OCI-LY1 (cell line): Measurements from ENCODE around the gene DOK5.

Experiments used
- H2AFZ ChIP-seq: fragments of 200-600 bp; sonication (generic), shearing (Covaris generic); 2 replicates; pipeline ENCODE4 v1.6.0; 2014; ENCODE audit warnings: antibody characterized with exemption, mild to moderate bottlenecking, low read length
- H3F3A ChIP-seq: fragments of 200-600 bp; sonication (generic), shearing (Covaris generic); 2 replicates; pipeline ENCODE4 v1.6.0; 2014; ENCODE audit warnings: mild to moderate bottlenecking, antibody characterized with exemption, low read length, moderate library complexity; ENCODE audit not compliant: insufficient read depth
- H3K27ac ChIP-seq: fragments of 200-600 bp; sonication (generic); 2 replicates; pipeline ENCODE4 v1.5.1; 2014; ENCODE audit warnings: low read length, mixed run types, mild to moderate bottlenecking, low read depth; ENCODE audit not compliant: poor library complexity, severe bottlenecking
- H3K27me3 ChIP-seq: fragments of 200-600 bp; sonication (generic); 2 replicates; pipeline ENCODE4 v1.6.0; 2014; ENCODE audit warnings: antibody characterized with exemption, mild to moderate bottlenecking, low read length, moderate library complexity; ENCODE audit not compliant: insufficient read depth
- H3K36me3 ChIP-seq: fragments of 200-600 bp; sonication (generic); 2 replicates; pipeline ENCODE4 v1.6.1; 2014; ENCODE audit warnings: mild to moderate bottlenecking, antibody characterized with exemption, low read length, moderate library complexity, mixed read lengths; ENCODE audit not compliant: insufficient read depth
- H3K4me1 ChIP-seq: fragments of 200-600 bp; sonication (generic); 2 replicates; pipeline ENCODE4 v1.5.1; 2014; ENCODE audit warnings: mild to moderate bottlenecking, low read length, moderate library complexity; ENCODE audit not compliant: insufficient read depth, severe bottlenecking
- H3K4me2 ChIP-seq: fragments of 200-600 bp; sonication (generic), shearing (Covaris generic); 2 replicates; pipeline ENCODE4 v1.6.1; 2014; ENCODE audit warnings: low read length
- H3K4me3 ChIP-seq: fragments of 200-600 bp; sonication (generic); 2 replicates; pipeline ENCODE4 v1.5.1; 2014; ENCODE audit warnings: low read length, low read depth, mild to moderate bottlenecking, mixed read lengths; ENCODE audit not compliant: poor library complexity, severe bottlenecking
- H3K79me2 ChIP-seq: fragments of 200-600 bp; shearing (Covaris generic); 2 replicates; pipeline ENCODE4 v1.6.1; 2016; ENCODE audit warnings: mixed run types, low read length, mixed read lengths; ENCODE audit not compliant: insufficient read depth
- H3K9ac ChIP-seq: fragments of 200-600 bp; sonication (generic), shearing (Covaris generic); 2 replicates; pipeline ENCODE4 v1.6.1; 2014; ENCODE audit warnings: mild to moderate bottlenecking, low read length, mixed read lengths
- H3K9me2 ChIP-seq: fragments of 200-600 bp; sonication (generic), shearing (Covaris generic); 2 replicates; pipeline ENCODE4 v1.6.1; 2014; ENCODE audit warnings: low read depth, mild to moderate bottlenecking, low read length, mixed read lengths
- H3K9me3 ChIP-seq: fragments of 200-600 bp; shearing (Covaris generic); 2 replicates; pipeline ENCODE4 v1.6.1; 2014; ENCODE audit warnings: low read length, mixed read lengths
- H4K20me1 ChIP-seq: fragments of 200-600 bp; sonication (generic), shearing (Covaris generic); 2 replicates; pipeline ENCODE4 v1.6.0; 2016; ENCODE audit warnings: mild to moderate bottlenecking, low read length; ENCODE audit not compliant: insufficient read depth
- EZH2 ChIP-seq: fragments of 200-600 bp; sonication (generic), shearing (Covaris generic); IDR thresholded peaks from 2 replicates; pipeline ENCODE4 v1.8.0; 2017; ENCODE audit warnings: borderline replicate concordance, mixed run types, mild to moderate bottlenecking, antibody characterized with exemption, low read length, moderate library complexity, mixed read lengths
- TF ChIP-seq, protein P1 (sequence below): fragments of 200-600 bp; sonication (generic), shearing (Covaris generic); IDR thresholded peaks from 2 replicates; pipeline ENCODE4 v1.5.1; 2017; ENCODE audit warnings: mild to moderate bottlenecking, antibody characterized with exemption, low read length, moderate library complexity, mixed read lengths

DOK5 gene

GRCh38 chr20:54692168-54692887, 216.9 kb downstream of the DOK5 start:
- H3K9ac ChIP-seq: no peak overlapping the region
- no peaks in the 10 kb centered on the region for H3K9me2 ChIP-seq
- no peak overlapping the region for H3K4me2 ChIP-seq
- no peak overlapping the region for H2AFZ ChIP-seq
- TF ChIP-seq EZH2: no peak
- TF ChIP-seq, protein P1, sequence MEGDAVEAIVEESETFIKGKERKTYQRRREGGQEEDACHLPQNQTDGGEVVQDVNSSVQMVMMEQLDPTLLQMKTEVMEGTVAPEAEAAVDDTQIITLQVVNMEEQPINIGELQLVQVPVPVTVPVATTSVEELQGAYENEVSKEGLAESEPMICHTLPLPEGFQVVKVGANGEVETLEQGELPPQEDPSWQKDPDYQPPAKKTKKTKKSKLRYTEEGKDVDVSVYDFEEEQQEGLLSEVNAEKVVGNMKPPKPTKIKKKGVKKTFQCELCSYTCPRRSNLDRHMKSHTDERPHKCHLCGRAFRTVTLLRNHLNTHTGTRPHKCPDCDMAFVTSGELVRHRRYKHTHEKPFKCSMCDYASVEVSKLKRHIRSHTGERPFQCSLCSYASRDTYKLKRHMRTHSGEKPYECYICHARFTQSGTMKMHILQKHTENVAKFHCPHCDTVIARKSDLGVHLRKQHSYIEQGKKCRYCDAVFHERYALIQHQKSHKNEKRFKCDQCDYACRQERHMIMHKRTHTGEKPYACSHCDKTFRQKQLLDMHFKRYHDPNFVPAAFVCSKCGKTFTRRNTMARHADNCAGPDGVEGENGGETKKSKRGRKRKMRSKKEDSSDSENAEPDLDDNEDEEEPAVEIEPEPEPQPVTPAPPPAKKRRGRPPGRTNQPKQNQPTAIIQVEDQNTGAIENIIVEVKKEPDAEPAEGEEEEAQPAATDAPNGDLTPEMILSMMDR: no peak
- no peaks in the 10 kb centered on the region for H3F3A ChIP-seq
- no peaks in the 10 kb centered on the region for H3K4me1 ChIP-seq
- no peaks in the 10 kb centered on the region for H3K9me3 ChIP-seq
- H3K4me3 ChIP-seq: no peak overlapping the region
- H3K27me3 ChIP-seq: no peaks in the 10 kb centered on the region
- no peak overlapping the region for H3K27ac ChIP-seq
- H3K79me2 ChIP-seq: no peaks in the 10 kb centered on the region
- H3K36me3 ChIP-seq: no peaks in the 10 kb centered on the region
- no peaks in the 10 kb centered on the region for H4K20me1 ChIP-seq

GRCh38 chr20:54694516-54694915, 219.1 kb downstream of the DOK5 start:
- no peaks in the 10 kb centered on the region for H3K79me2 ChIP-seq
- no peak overlapping the region for H3K27ac ChIP-seq
- no peak overlapping the region for H2AFZ ChIP-seq
- no peaks in the 10 kb centered on the region for H4K20me1 ChIP-seq
- no peaks in the 10 kb centered on the region for H3K9me3 ChIP-seq
- no peaks in the 10 kb centered on the region for H3K9me2 ChIP-seq
- TF ChIP-seq, protein P1: no peak
- no peak for TF ChIP-seq EZH2
- no peaks in the 10 kb centered on the region for H3F3A ChIP-seq
- no peak overlapping the region for H3K9ac ChIP-seq
- H3K4me2 ChIP-seq: no peak overlapping the region
- no peaks in the 10 kb centered on the region for H3K27me3 ChIP-seq
- no peak overlapping the region for H3K4me3 ChIP-seq
- H3K4me1 ChIP-seq: no peaks in the 10 kb centered on the region
- H3K36me3 ChIP-seq: no peaks in the 10 kb centered on the region

- no peak for TF ChIP-seq EZH2
- TF ChIP-seq, protein P1: no peak
- no peaks in the 10 kb centered on the region for H3K9me3 ChIP-seq
- no peaks in the 10 kb centered on the region for H3K27me3 ChIP-seq
Measured at GRCh38 chr20:54698373-54698772, 223.0 kb downstream of the DOK5 start.

More at GRCh38 chr20:54698373-54698772, 223.0 kb downstream of the DOK5 start:
- H3K4me1 ChIP-seq: no peaks in the 10 kb centered on the region
- no peak overlapping the region for H3K4me3 ChIP-seq
- H3K36me3 ChIP-seq: no peaks in the 10 kb centered on the region
- no peak overlapping the region for H3K9ac ChIP-seq
- H3F3A ChIP-seq: no peaks in the 10 kb centered on the region
- no peak overlapping the region for H2AFZ ChIP-seq
- H3K4me2 ChIP-seq: no peak overlapping the region
- no peaks in the 10 kb centered on the region for H3K79me2 ChIP-seq
- H3K9me2 ChIP-seq: no peaks in the 10 kb centered on the region
- H4K20me1 ChIP-seq: no peaks in the 10 kb centered on the region
- H3K27ac ChIP-seq: no peak overlapping the region
